SJSA1 (cell line): ENCODE results near the gene KCTD11. TPM values are rescaled to one million over a fixed set of nuclear protein-coding genes. Genes with fewer than 3 reads are reported as not detected.

Source experiments
- DNase-seq, 2 experiments: peaks; one replicate each; pipeline ENCODE4 v3.0.0-alpha.2; 2015 to 2020; ENCODE audit warnings: low spot score in 2 of 2, low read depth in 1 of 2
- H3K27ac ChIP-seq: fragments of 250-450 bp; sonication (Bioruptor Pico); 2 replicates; pipeline ENCODE4 v1.5.1; 2020; ENCODE audit warnings: mild to moderate bottlenecking, moderate library complexity
- H3K27me3 ChIP-seq: fragments of 250-450 bp; sonication (Bioruptor Pico); replicated peaks from 2 replicates; pipeline ENCODE4 v1.5.1; 2020; ENCODE audit warnings: mild to moderate bottlenecking, moderate library complexity
- H3K36me3 ChIP-seq: fragments of 250-450 bp; sonication (Bioruptor Pico); 2 replicates; pipeline ENCODE4 v1.5.1; 2020; ENCODE audit warnings: mild to moderate bottlenecking
- H3K4me1 ChIP-seq: fragments of 250-450 bp; sonication (Bioruptor Pico); replicated peaks from 2 replicates; pipeline ENCODE4 v1.6.1; 2021; ENCODE audit warnings: mild to moderate bottlenecking
- H3K4me3 ChIP-seq: fragments of 250-450 bp; sonication (Bioruptor Pico); 2 replicates; pipeline ENCODE4 v1.5.1; 2020; ENCODE audit warnings: mild to moderate bottlenecking
- H3K9me3 ChIP-seq: fragments of 250-450 bp; sonication (Bioruptor Pico); replicated peaks from 2 replicates; pipeline ENCODE4 v1.5.1; 2020; ENCODE audit warnings: mild to moderate bottlenecking
- total RNA-seq: library from RNA; depleted of rRNA; stranded (reverse); fragments of >200 nt; shearing (Covaris generic); gene quantifications from 2 replicates; pipeline ENCODE4 v1.2.3, GENCODE V29; 2014

The KCTD11 gene
- total RNA-seq, 1 experiment from 2014 or later, result 5.4 TPM

DNA sequence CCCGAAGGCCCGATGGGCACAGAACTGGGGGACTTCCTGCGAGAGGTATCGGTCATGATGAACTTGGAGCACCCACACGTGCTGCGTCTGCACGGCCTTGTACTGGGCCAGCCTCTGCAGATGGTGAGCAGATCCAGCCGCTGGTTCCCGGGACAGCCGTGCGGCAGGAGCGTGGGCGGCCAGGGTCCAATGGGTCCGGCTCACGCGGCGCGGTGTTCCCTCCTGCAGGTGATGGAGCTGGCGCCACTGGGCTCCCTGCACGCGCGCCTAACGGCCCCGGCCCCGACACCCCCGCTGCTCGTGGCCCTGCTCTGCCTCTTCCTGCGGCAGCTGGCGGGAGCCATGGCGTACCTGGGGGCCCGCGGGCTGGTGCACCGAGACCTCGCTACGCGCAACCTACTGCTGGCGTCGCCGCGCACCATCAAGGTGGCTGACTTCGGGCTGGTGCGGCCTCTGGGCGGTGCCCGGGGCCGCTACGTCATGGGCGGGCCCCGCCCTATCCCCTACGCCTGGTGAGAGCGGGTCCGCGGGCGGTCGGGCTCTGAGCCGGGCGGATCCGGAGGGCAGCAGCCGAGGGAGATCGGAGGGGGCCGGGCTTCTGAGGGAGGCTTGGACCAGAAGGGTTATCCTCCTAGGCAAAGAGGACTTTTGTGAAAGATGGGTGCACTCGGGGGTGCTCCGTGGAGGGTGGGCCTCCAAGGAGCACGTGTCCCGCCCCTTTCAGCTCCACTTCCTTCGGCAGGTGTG lies 32.0 kb downstream of the KCTD11 start:
- no peak for DNase-seq
- no peak overlapping the region for H3K27ac ChIP-seq
- peak overlapping the region; percentile 18 for H3K4me3 ChIP-seq
- H3K36me3 ChIP-seq, result no peaks in the 10 kb centered on the region
- H3K27me3 ChIP-seq, result peaks cover 53% of the 10 kb centered on the region
- peaks cover 4% of the 10 kb centered on the region for H3K9me3 ChIP-seq
- peaks cover 9% of the 10 kb centered on the region for H3K4me1 ChIP-seq

DNA sequence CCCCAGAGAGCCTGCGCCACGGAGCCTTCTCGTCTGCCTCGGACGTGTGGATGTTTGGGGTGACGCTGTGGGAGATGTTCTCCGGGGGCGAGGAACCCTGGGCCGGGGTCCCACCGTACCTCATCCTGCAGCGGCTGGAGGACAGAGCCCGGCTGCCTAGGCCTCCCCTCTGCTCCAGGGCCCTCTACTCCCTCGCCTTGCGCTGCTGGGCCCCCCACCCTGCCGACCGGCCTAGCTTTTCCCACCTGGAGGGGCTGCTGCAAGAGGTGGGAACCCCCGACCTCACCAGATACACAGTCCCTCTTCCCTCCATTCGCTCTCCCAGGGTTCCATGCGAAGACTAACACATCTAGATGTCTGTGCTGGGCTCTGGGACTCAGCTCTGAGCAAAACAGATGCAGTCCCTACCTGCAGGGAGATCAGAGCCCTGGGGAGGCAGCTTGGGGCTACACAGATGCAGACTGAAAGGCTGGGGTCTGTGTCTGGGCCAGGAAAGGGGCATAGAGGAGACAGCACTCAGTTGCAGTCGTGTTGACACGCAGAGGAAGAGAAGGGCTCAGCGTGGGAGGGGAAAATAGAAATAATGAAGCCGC lies 32.6 kb downstream of the KCTD11 start:
- no peak for DNase-seq
- Histone ChIP-seq H3K4me1 (peaks cover 9% of the 10 kb centered on the region), H3K27me3 (peaks cover 49% of the 10 kb centered on the region), H3K9me3 (no peaks in the 10 kb centered on the region; the same call in 1 of the 2 replicates), H3K27ac (no peak overlapping the region), H3K4me3 (peak overlapping the region; percentile 18; the same call in 1 of the 2 replicates), H3K36me3 (no peaks in the 10 kb centered on the region; the same call in none of the 2 replicates)

DNA sequence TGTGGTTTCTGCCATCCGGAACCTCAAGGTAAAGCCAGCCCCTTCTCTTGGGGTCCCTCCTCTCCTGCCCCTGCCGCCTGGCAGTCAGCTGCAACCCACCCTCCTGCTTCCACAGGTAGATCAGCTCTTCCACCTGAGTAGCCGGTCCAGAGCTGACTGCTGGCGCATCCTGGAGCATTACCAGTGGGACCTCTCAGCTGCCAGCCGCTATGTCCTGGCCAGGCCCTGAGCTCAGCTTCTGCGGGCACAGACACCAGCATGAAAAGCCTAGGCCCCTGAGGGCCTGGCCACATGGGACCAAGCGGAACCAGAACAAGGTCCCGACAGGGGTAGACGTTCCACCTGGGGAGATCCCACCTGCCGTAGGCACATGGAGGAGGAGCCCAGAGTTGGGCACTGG lies 36.9 kb downstream of the KCTD11 start:
- H3K36me3 ChIP-seq, result peaks cover 12% of the 10 kb centered on the region
- DNase-seq, result no peak
- no peaks in the 10 kb centered on the region for H3K9me3 ChIP-seq
- H3K4me1 ChIP-seq, result peaks cover 11% of the 10 kb centered on the region
- H3K27ac ChIP-seq, result no peak overlapping the region
- H3K27me3 ChIP-seq, result peaks cover 9% of the 10 kb centered on the region
- H3K4me3 ChIP-seq, result no peak overlapping the region

DNA sequence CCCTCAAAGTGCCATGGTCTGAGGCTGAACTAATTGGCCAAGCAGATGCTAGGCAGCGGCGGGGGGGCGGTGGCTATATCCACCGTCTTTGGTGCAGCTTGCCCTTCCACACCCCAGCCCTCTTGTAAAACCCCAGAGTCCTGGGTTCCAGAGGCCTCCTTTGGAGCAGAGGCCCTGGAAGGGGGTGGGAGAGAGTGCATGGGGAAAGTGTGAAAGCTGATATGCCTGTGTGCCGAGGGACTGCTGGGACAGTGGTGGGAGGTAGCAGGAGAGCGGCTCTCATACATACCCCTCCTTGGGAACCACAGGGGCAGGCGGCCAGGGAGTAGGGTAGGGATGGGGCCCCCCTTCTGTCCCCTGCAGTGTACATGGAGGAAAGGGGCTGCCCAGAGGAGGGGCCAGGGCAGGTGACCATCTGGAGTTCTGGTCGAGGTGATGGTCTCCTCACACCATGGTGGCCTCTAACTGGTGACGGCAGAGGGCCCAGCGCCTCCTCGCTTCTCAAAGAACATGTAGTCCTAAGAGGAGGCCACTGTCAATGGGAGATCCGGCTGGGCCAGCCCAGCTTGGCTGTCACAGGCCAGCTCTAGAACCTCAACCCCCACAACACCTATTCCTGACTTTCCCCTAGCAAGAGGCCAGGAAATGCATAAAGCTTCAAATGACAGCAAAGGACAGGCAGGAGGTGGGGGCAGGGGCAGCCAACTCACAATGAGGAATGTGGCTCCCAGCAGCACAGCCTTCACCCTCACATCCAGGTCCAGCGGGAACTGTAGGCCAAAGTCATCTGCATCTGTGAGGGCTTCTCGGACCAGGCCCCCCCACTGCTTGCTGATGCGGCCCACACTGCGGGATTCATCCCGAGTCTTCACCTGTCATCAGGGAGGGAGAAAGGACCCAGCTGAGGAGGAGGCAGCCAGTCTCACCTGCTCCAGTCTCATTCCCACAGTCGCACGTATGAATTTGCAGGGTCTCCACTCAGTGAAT lies 38.3 kb downstream of the KCTD11 start:
- Histone ChIP-seq H3K4me3 (no peak overlapping the region), H3K36me3 (peaks cover 12% of the 10 kb centered on the region), H3K27me3 (no peaks in the 10 kb centered on the region), H3K4me1 (peaks cover 14% of the 10 kb centered on the region), H3K27ac (no peak overlapping the region), H3K9me3 (no peaks in the 10 kb centered on the region)
- no peak for DNase-seq

DNA sequence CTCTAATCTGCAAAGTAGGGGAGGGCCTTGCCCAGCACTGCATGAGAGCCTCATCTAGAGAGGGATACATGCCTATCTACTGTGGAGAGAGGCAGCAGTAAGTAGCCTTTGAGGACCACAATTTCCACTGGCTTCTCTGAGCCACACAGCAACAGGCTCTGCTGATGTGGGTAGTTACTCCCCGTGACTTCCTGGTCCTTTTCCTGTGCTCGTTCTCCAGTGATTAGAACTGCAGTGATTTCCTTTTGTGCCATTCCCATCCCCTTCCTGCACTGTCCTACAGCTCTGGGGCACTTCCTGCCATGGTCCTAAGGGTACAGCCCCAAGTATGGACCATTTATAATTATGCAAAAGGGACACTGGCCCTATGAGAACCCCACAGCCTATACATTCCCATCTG lies 39.3 kb downstream of the KCTD11 start:
- H3K9me3 ChIP-seq, result no peaks in the 10 kb centered on the region
- peaks cover 15% of the 10 kb centered on the region for H3K4me1 ChIP-seq
- no peak overlapping the region for H3K27ac ChIP-seq
- no peak for DNase-seq
- H3K36me3 ChIP-seq, result peaks cover 12% of the 10 kb centered on the region
- no peak overlapping the region for H3K4me3 ChIP-seq
- no peaks in the 10 kb centered on the region for H3K27me3 ChIP-seq

DNA sequence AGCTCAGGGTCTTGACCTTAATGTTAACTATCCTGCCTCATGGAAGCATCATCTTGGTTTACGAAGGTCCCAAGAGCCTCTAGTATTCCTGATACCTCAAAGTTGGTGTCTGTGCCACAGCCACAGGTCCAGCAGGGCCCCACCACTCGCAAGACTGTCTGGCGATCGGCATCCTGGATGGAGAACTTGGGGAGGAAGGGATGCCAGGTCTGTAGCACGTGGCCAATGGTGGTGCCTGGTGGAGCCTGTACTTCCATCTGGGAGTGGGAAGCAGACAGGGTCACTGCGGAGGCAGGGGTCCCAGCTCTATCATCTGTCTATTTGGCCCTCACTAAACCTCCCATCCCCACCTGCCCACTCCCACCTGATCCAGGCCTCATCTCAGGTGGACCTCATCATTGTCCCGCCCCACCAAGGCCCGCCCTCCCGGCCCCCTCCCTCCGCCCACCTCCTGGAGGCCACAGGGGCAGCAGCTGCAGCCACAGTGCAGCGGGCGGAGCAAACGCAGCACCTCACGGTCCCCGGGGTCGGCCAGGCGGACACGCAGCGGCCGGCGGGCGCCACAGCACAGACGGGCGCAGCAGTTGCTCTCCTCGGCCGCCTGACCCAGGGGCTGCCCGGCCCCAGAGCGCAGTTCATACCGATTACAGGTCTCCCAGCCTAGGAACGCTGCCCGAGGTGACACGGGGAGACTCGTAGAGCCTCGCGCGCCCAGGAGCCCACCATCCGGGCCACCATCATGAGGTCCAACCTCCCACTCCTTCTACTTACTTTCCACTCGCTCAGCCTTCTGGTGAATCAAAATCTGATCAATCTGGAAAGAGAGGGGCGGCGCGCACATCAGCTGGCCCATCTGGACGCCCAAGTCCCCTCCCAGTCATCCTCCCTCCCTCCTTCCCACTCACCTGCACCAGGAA lies 41.0 kb downstream of the KCTD11 start:
- no peaks in the 10 kb centered on the region for H3K9me3 ChIP-seq
- no peak for DNase-seq
- H3K27me3 ChIP-seq, result no peaks in the 10 kb centered on the region
- no peak overlapping the region for H3K27ac ChIP-seq
- peak overlapping the region; percentile 56 for H3K4me3 ChIP-seq
- H3K4me1 ChIP-seq, result peaks cover 15% of the 10 kb centered on the region
- H3K36me3 ChIP-seq, result peaks cover 12% of the 10 kb centered on the region

DNA sequence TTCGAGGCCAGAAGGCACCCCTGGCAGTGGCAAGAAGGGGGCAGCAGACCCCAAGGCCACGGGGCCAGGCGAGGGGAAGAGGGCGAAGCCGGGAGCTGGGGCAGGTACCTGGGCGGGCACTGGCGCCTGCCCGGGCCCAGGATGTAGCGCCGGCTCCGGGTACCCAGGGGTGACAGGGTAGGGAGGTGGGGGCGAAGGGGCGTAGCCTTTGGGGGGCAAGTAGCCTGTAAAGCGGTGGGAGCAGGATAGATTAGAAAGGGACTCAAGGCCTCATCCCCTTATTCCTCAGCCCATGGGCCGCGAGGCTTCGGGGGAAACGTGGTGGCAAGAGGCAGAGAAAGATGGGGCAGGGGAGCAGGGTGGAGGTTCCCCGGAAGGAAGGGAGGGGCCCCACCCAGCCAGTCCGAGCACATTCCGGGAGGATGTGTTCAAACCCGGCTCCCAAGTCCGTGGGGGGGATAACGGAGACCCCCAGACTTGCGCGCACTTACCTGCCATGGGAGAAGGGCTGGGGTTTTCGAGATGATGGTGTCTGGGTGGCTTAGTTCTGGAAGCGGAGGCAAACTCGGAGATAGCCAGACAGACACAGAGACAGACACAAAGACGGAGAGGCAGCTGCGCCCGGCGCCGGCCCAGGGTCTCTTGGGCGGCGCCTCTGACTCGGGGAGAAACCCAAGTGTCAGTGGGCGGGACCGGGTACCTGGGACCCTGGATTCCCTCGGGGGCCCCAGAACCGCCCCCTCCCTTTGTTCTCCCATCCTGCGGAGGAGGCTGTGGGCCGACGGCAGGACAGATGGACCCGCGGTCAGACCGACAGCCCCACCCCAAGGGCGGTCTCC lies 41.9 kb downstream of the KCTD11 start:
- Histone ChIP-seq H3K27ac (0 out of 2 replicates have a peak overlapping the region, but pooled peaks have one; percentile 19), H3K9me3 (no peaks in the 10 kb centered on the region), H3K4me3 (peak overlapping the region; percentile 56), H3K27me3 (no peaks in the 10 kb centered on the region), H3K4me1 (peaks cover 15% of the 10 kb centered on the region), H3K36me3 (peaks cover 12% of the 10 kb centered on the region)
- DNase-seq, result peak in 1 of 2 experiments; percentile 33

DNA sequence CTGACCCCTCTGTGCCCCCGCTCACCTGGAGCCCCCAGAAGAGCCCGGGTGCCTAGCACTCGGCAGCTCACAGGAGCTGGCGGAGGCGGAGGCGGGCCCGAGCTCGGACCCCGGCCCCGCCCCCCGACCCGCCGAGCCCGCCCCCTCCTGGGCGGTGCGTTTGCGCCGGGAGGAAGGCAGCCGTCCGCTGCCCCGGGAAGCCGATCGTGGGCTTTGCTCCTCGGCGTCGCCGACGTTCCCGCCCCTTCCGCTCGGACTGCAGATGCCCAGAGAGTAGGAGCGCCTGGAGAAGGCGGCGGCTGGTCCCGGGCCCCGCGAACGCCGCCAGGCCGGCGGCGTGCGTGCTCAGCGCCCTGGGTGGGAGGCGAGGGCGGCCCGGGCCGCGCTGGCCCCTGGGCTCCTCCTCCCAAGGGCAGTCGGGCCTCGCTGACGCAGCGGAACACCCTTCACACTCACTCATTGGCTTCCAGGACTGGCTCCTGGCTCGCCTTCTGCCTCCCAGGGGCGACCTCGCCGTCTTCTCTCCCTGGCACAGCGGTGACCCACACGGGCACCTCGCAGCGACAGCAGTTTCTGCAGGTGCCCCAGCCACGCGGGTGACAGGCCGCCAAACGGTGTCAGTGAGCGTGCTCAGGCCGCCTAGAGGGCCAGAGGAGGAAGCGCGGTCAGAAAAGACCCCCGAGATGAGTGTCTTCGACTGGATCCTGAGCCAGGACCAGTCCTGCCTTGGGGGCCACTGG lies 42.7 kb downstream of the KCTD11 start, which contains the start of gene PLSCR3:
PLSCR3 (minus strand) TSS at position 74 of the 740 bp plus-strand sequence. CDS start 415 bp downstream, outside the sequence.
- Histone ChIP-seq H3K36me3 (peaks cover 12% of the 10 kb centered on the region), H3K27me3 (no peaks in the 10 kb centered on the region), H3K9me3 (no peaks in the 10 kb centered on the region), H3K4me1 (peaks cover 15% of the 10 kb centered on the region), H3K4me3 (peak within 1 kb of the TSS; percentile 56), H3K27ac (peak within 1 kb of the TSS; percentile 59)
- peak; percentile 85 to 89 for DNase-seq

DNA sequence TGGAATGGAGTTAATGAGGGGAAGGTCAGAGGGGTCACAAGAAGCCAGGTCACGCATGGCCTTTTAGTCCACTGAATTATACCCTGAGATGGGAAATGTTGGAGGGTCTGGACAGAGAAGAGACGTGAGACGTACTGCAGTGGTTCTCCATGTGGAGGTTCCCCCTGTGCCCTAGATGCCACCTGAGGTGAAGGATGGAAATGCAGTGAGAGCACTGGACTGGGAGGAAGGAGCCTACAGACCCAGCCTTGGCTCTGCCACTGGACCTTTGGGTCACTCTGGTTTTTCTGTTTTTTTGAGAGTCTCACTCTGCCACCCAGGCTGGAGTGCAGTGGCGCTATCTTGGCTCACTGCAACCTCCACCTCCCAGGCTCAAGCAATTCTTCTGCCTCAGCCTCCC lies 44.2 kb downstream of the KCTD11 start:
- peaks cover 20% of the 10 kb centered on the region for H3K4me1 ChIP-seq
- DNase-seq, result no peak
- H3K36me3 ChIP-seq, result peaks cover 4% of the 10 kb centered on the region; the same call in 1 of the 2 replicates
- H3K4me3 ChIP-seq, result no peak overlapping the region
- no peak overlapping the region for H3K27ac ChIP-seq
- H3K9me3 ChIP-seq, result no peaks in the 10 kb centered on the region
- no peaks in the 10 kb centered on the region for H3K27me3 ChIP-seq

DNA sequence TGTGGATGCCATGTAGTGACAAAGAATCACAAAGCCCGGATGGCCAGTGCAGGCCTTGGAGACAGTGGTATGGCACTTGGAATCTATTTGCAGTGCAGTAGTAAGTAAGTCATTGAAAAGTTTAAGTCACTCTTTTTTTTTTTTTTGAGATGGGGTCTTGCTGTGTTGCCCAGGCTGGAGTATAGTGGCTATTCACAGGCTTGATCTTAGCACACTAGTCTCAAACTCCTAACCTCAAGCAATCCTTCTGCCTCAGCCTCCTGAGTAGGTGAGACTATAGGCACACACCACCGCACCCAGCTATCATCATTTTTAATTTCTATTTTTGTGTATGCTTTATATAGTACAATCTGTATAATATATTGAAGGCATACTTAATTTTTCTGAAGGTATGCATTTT lies 46.6 kb downstream of the KCTD11 start:
- Histone ChIP-seq H3K27me3 (no peaks in the 10 kb centered on the region), H3K36me3 (no peaks in the 10 kb centered on the region), H3K9me3 (no peaks in the 10 kb centered on the region), H3K4me1 (peaks cover 24% of the 10 kb centered on the region), H3K27ac (no peak overlapping the region), H3K4me3 (no peak overlapping the region)
- no peak for DNase-seq

DNA sequence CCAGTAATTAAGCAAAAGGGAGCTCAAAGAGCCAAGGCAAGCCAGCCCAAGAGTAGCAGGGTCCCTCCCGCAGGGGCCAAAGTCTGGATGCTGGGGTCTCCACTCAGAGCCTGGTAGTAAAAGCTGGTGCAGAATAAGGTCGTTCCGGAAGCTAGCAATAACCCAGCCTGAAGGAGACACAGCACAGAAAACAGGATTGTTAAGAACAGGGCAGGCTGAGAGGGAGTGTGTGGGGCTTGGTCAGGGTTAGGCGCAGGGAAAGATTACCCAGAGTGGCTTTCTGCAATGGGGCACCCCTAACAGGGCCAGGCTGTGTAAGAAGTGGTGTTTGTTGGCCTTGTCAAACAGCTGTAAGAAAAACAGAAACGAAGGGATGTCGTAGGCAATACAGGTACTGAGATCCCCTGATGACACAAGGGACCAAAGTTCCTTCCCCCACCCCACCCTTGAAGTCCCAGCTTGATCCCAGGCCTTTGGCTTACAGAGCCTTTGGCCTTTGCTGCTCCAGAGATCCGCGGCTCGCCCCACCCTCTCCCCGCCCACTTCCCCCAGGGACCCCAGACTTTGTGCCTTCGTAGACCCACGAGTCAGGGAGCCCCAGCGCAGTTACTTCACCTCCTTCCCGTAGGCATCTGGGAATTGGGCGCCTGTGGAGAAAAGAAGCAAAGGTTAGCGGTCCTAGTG lies 51.2 kb downstream of the KCTD11 start:
- Histone ChIP-seq H3K36me3 (no peaks in the 10 kb centered on the region), H3K4me3 (peak overlapping the region; percentile 59), H3K27ac (peak overlapping the region; percentile 17; the same call in 1 of the 2 replicates), H3K9me3 (no peaks in the 10 kb centered on the region), H3K4me1 (peaks cover 22% of the 10 kb centered on the region), H3K27me3 (no peaks in the 10 kb centered on the region)
- no peak for DNase-seq
